22Rv1 (cell line): ENCODE results near the gene KCTD7.

Experiments
- CTCF ChIP-seq: fragments of 450-650 bp; IDR thresholded peaks from 2 replicates; pipeline ENCODE4 v1.5.1; 2017; ENCODE audit warnings: mild to moderate bottlenecking
- ZFX ChIP-seq: fragments of 450-650 bp; IDR thresholded peaks from 2 replicates; pipeline ENCODE4 v1.6.1; 2017; ENCODE audit warnings: antibody characterized with exemption, borderline replicate concordance

- TF ChIP-seq CTCF = no peak
- no peak for TF ChIP-seq ZFX
These were observed 14.3 kb downstream of the KCTD7 start for GRCh38 chr7:66642932-66643331.
